Fibroblast of skin of left quadriceps (primary cell): ENCODE data around the gene PCDHGB3.
A peak's percentile ranks its signal among the peaks of the same experiment; 100 is the strongest.
"Not testable (repeated sequence)": the region's sequence is repeated elsewhere in the genome, so short reads cannot be mapped to it uniquely, and the experiment has no call there.

Experiments used
- DNase-seq, 2 experiments: peaks; one replicate each; pipeline ENCODE4 v3.0.0-alpha.2; 2013; ENCODE audit warnings: low read depth in 2 of 2

Gene PCDHGB3

GRCh38 chr5:141369994-141370848, at the start of gene PCDHGB3:
TSS of gene PCDHGB3 (plus strand) at chr5:141370242. CDS start at chr5:141370395, 153 bp downstream.
- peak in 1 of 2 experiments; percentile 42 for DNase-seq

- DNase-seq = no peak
Measured at GRCh38 chr5:141322261-141322660, 47.8 kb upstream of the PCDHGB3 start.

- DNase-seq = peak in 1 of 2 experiments; percentile 37
Measured at GRCh38 chr5:141326088-141326854, 43.8 kb upstream of the PCDHGB3 start.

- no peak for DNase-seq
Measured at GRCh38 chr5:141328231-141328630, 41.8 kb upstream of the PCDHGB3 start.

- DNase-seq = no peak
Measured at GRCh38 chr5:141330299-141331080, 39.6 kb upstream of the PCDHGB3 start, which contains the start of gene PCDHGA1. TSS of gene PCDHGA1 (plus strand) at chr5:141330514.

GRCh38 chr5:141332571-141332970, 37.5 kb upstream of the PCDHGB3 start:
- not testable (repeated sequence) for DNase-seq

- DNase-seq = no peak
Measured at GRCh38 chr5:141338538-141339306, 31.3 kb upstream of the PCDHGB3 start, which contains the start of gene PCDHGA2. TSS of gene PCDHGA2 (plus strand) at chr5:141338760.

GRCh38 chr5:141340781-141341354, 29.2 kb upstream of the PCDHGB3 start:
- DNase-seq = not testable (repeated sequence)

GRCh38 chr5:141342773-141343172, 27.3 kb upstream of the PCDHGB3 start:
- DNase-seq = no peak

- DNase-seq = no peak
Measured at GRCh38 chr5:141343242-141343952, 26.6 kb upstream of the PCDHGB3 start, which contains the start of gene PCDHGA3. TSS of gene PCDHGA3 (plus strand) at chr5:141343829. CDS start at chr5:141344034, 205 bp downstream.

- no peak for DNase-seq
Measured at GRCh38 chr5:141343953-141344463, 26.0 kb upstream of the PCDHGB3 start.

GRCh38 chr5:141345327-141345726, 24.7 kb upstream of the PCDHGB3 start:
- DNase-seq = no peak

- DNase-seq = not testable (repeated sequence)
Measured at GRCh38 chr5:141346017-141346416, 24.0 kb upstream of the PCDHGB3 start.

GRCh38 chr5:141349917-141350619, 20.0 kb upstream of the PCDHGB3 start, which contains the start of gene PCDHGB1:
TSS of gene PCDHGB1 (plus strand) at chr5:141350099. CDS start at chr5:141350261, 162 bp downstream.
- DNase-seq = no peak

- no peak for DNase-seq
Measured at GRCh38 chr5:141351591-141351990, 18.5 kb upstream of the PCDHGB3 start.

- DNase-seq = no peak
Measured at GRCh38 chr5:141354900-141355469, 15.1 kb upstream of the PCDHGB3 start, which contains the start of gene PCDHGA4. TSS of gene PCDHGA4 (plus strand) at chr5:141355021. CDS start at chr5:141355108, 87 bp downstream.

GRCh38 chr5:141355641-141356040, 14.4 kb upstream of the PCDHGB3 start:
- DNase-seq = no peak

GRCh38 chr5:141356133-141356532, 13.9 kb upstream of the PCDHGB3 start:
- DNase-seq = no peak
